ENCODE measurements around the gene TLE2. TPM values are rescaled to one million over a fixed set of nuclear protein-coding genes. Genes with fewer than 3 reads are reported as not detected.
"Not testable (repeated sequence)": the region's sequence is repeated elsewhere in the genome, so short reads cannot be mapped to it uniquely, and the experiment has no call there.

TLE2 gene
- total RNA-seq, 1 donor from 2014 or later, result 2.3 TPM

GRCh38 chr19:3036977-3037544, 8.0 kb upstream of the TLE2 start:
- Mint-ChIP-seq H3K4me1 (peaks cover 23% of the 10 kb centered on the region), H3K27me3 (peaks cover 20% of the 10 kb centered on the region), H3K4me3 (peak overlapping the region; percentile 86), H3K27ac (peak overlapping the region; percentile 94)
- DNase-seq; H3K36me3 Mint-ChIP-seq (ENCODE audit: low read depth); H3K9me3 Mint-ChIP-seq: not testable (repeated sequence)
- intact Hi-C loops (cut with micrococcal nuclease), result loop anchor here (2.0 kb wide), 1 partner anchor 142 kb away; the partner anchor contains the start of gene S1PR4

GRCh38 chr19:3036119-3036976, 7.3 kb upstream of the TLE2 start:
- H3K4me1 Mint-ChIP-seq, result peaks cover 23% of the 10 kb centered on the region
- peak; percentile 95 for DNase-seq
- H3K27me3 Mint-ChIP-seq, result peaks cover 23% of the 10 kb centered on the region
- H3K4me3 Mint-ChIP-seq, result peak overlapping the region; percentile 86
- H3K36me3 Mint-ChIP-seq (ENCODE audit: low read depth), result no peaks in the 10 kb centered on the region
- intact Hi-C loops (cut with micrococcal nuclease), result loop anchor here (2.0 kb wide), 1 partner anchor 142 kb away; the partner anchor contains the start of gene S1PR4
- peak overlapping the region; percentile 94 for H3K27ac Mint-ChIP-seq
- no peaks in the 10 kb centered on the region for H3K9me3 Mint-ChIP-seq

GRCh38 chr19:3035542-3036118, 6.5 kb upstream of the TLE2 start:
- H3K4me3 Mint-ChIP-seq, result peak overlapping the region; percentile 86
- no peaks in the 10 kb centered on the region for H3K9me3 Mint-ChIP-seq

GRCh38 chr19:3034656-3035541, 5.8 kb upstream of the TLE2 start:
- Mint-ChIP-seq H3K4me1 (peaks cover 23% of the 10 kb centered on the region), H3K36me3 (ENCODE audit: low read depth) (no peaks in the 10 kb centered on the region), H3K27ac (peak overlapping the region; percentile 94), H3K9me3 (no peaks in the 10 kb centered on the region), H3K27me3 (peaks cover 38% of the 10 kb centered on the region), H3K4me3 (peak overlapping the region; percentile 86)
- DNase-seq, result peak; percentile 86
- intact Hi-C loops (cut with micrococcal nuclease), result loop anchor here (1.0 to 2.0 kb wide), 4 partner anchors 26 to 150 kb away; partner anchors contain the start of genes NCLN and TLE6

More at GRCh38 chr19:3035542-3036118, 6.5 kb upstream of the TLE2 start:
- peaks cover 23% of the 10 kb centered on the region for H3K4me1 Mint-ChIP-seq
- peak overlapping the region; percentile 94 for H3K27ac Mint-ChIP-seq
- DNase-seq, result peak; percentile 99
- intact Hi-C loops (cut with micrococcal nuclease), result loop anchor here (1.0 to 2.0 kb wide), 5 partner anchors 26 to 150 kb away; partner anchors contain the start of genes NCLN, S1PR4 and TLE6
- peaks cover 31% of the 10 kb centered on the region for H3K27me3 Mint-ChIP-seq
- H3K36me3 Mint-ChIP-seq (ENCODE audit: low read depth), result no peaks in the 10 kb centered on the region

GRCh38 chr19:3034406-3034655, 5.3 kb upstream of the TLE2 start:
- no peaks in the 10 kb centered on the region for H3K36me3 Mint-ChIP-seq (ENCODE audit: low read depth)
- H3K9me3 Mint-ChIP-seq, result no peaks in the 10 kb centered on the region
- H3K4me3 Mint-ChIP-seq, result peak overlapping the region; percentile 86
- peaks cover 43% of the 10 kb centered on the region for H3K27me3 Mint-ChIP-seq
- peaks cover 19% of the 10 kb centered on the region for H3K4me1 Mint-ChIP-seq
- intact Hi-C loops (cut with micrococcal nuclease), result loop anchor here (2.0 kb wide), 1 partner anchor 84 kb away; no protein-coding TSS in a partner anchor
- peak overlapping the region; percentile 94 for H3K27ac Mint-ChIP-seq
- DNase-seq, result no peak

GRCh38 chr19:3033595-3034405, 4.7 kb upstream of the TLE2 start:
- Mint-ChIP-seq H3K27ac (peak overlapping the region; percentile 23), H3K4me3 (peak overlapping the region; percentile 86)

GRCh38 chr19:3031607-3031867, 2.5 kb upstream of the TLE2 start:
- H3K27ac Mint-ChIP-seq, result no peak overlapping the region
- intact Hi-C loops (cut with micrococcal nuclease), result no loop called here
- peaks cover 15% of the 10 kb centered on the region for H3K4me1 Mint-ChIP-seq
- DNase-seq, result no peak
- no peak overlapping the region for H3K4me3 Mint-ChIP-seq
- H3K9me3 Mint-ChIP-seq, result no peaks in the 10 kb centered on the region
- H3K27me3 Mint-ChIP-seq, result peaks cover 53% of the 10 kb centered on the region
- H3K36me3 Mint-ChIP-seq (ENCODE audit: low read depth), result no peaks in the 10 kb centered on the region

More at GRCh38 chr19:3033595-3034405, 4.7 kb upstream of the TLE2 start:
- Mint-ChIP-seq H3K9me3 (no peaks in the 10 kb centered on the region), H3K36me3 (ENCODE audit: low read depth) (no peaks in the 10 kb centered on the region), H3K27me3 (peaks cover 43% of the 10 kb centered on the region), H3K4me1 (peaks cover 18% of the 10 kb centered on the region)
- intact Hi-C loops (cut with micrococcal nuclease), result loop anchor here (2.0 kb wide), 1 partner anchor 83 kb away; no protein-coding TSS in a partner anchor
- DNase-seq, result no peak

GRCh38 chr19:3028305-3029064, 595 bp downstream of the TLE2 start:
- peaks cover 6% of the 10 kb centered on the region for H3K4me1 Mint-ChIP-seq
- no peaks in the 10 kb centered on the region for H3K9me3 Mint-ChIP-seq

GRCh38 chr19:3027981-3028304, 1.1 kb downstream of the TLE2 start:
- H3K9me3 Mint-ChIP-seq, result no peaks in the 10 kb centered on the region
- H3K27me3 Mint-ChIP-seq, result peaks cover 50% of the 10 kb centered on the region
- H3K4me1 Mint-ChIP-seq, result peaks cover 10% of the 10 kb centered on the region
- H3K36me3 Mint-ChIP-seq (ENCODE audit: low read depth), result no peaks in the 10 kb centered on the region
- intact Hi-C loops (cut with micrococcal nuclease), result no loop called here
- H3K4me3 Mint-ChIP-seq, result peak overlapping the region; percentile 47
- H3K27ac Mint-ChIP-seq, result no peak overlapping the region
- no peak for DNase-seq

More at GRCh38 chr19:3028305-3029064, 595 bp downstream of the TLE2 start:
- Mint-ChIP-seq H3K4me3 (peak overlapping the region; percentile 59), H3K27me3 (peaks cover 53% of the 10 kb centered on the region), H3K36me3 (ENCODE audit: low read depth) (no peaks in the 10 kb centered on the region), H3K27ac (no peak overlapping the region)
- intact Hi-C loops (cut with micrococcal nuclease), result no loop called here
- DNase-seq, result no peak

GRCh38 chr19:3027292-3027691, 1.8 kb downstream of the TLE2 start:
- Mint-ChIP-seq H3K4me3 (no peak overlapping the region), H3K27me3 (peaks cover 47% of the 10 kb centered on the region), H3K4me1 (peaks cover 13% of the 10 kb centered on the region), H3K36me3 (ENCODE audit: low read depth) (no peaks in the 10 kb centered on the region), H3K27ac (no peak overlapping the region), H3K9me3 (no peaks in the 10 kb centered on the region)
- intact Hi-C loops (cut with micrococcal nuclease), result no loop called here
- no peak for DNase-seq

GRCh38 chr19:3026768-3027167, 2.3 kb downstream of the TLE2 start:
- peaks cover 46% of the 10 kb centered on the region for H3K27me3 Mint-ChIP-seq
- no peaks in the 10 kb centered on the region for H3K36me3 Mint-ChIP-seq (ENCODE audit: low read depth)
- H3K4me1 Mint-ChIP-seq, result peaks cover 13% of the 10 kb centered on the region
- H3K27ac Mint-ChIP-seq, result no peak overlapping the region
- intact Hi-C loops (cut with micrococcal nuclease), result no loop called here
- DNase-seq, result no peak
- no peak overlapping the region for H3K4me3 Mint-ChIP-seq
- no peaks in the 10 kb centered on the region for H3K9me3 Mint-ChIP-seq

- peaks cover 34% of the 10 kb centered on the region for H3K27me3 Mint-ChIP-seq
- H3K9me3 Mint-ChIP-seq, result no peaks in the 10 kb centered on the region
- H3K4me3 Mint-ChIP-seq, result no peak overlapping the region
- H3K27ac Mint-ChIP-seq, result no peak overlapping the region
- intact Hi-C loops (cut with micrococcal nuclease), result no loop called here
- no peak for DNase-seq
- H3K36me3 Mint-ChIP-seq (ENCODE audit: low read depth), result no peaks in the 10 kb centered on the region
- H3K4me1 Mint-ChIP-seq, result peaks cover 13% of the 10 kb centered on the region
Measured at GRCh38 chr19:3025549-3025886, 3.6 kb downstream of the TLE2 start.
